H1 (cell line): Measurements from ENCODE around the gene IGSF9B.

Experiments
- CHD2 ChIP-seq: IDR thresholded peaks from 2 replicates; pipeline ENCODE4 v1.6.1; 2012; ENCODE audit warnings: low read length, improper control_type of control experiment
- EZH2 ChIP-seq: fragments of 200-600 bp; sonication (generic); IDR thresholded peaks from 2 replicates; pipeline ENCODE4 v1.7.1; 2012; ENCODE audit warnings: low read depth, mild to moderate bottlenecking, moderate library complexity, low read length, inconsistent platforms; ENCODE audit not compliant: severe bottlenecking
- NRF1 ChIP-seq: IDR thresholded peaks from 2 replicates; pipeline ENCODE4 v1.6.1; 2011; ENCODE audit warnings: mild to moderate bottlenecking, low read depth, low read length, improper control_type of control experiment
- POLR2A ChIP-seq, 2 experiments: IDR thresholded peaks; 1 replicate in 1 of 2; 2 replicates in 1 of 2; pipeline ENCODE4 v1.6.1; 2011; ENCODE audit warnings: low read depth in 2 of 2, low read length in 2 of 2, mild to moderate bottlenecking in 2 of 2; ENCODE audit errors: control extremely low read depth in 1 of 2
- RFX5 ChIP-seq: IDR thresholded peaks from 2 replicates; pipeline ENCODE4 v1.6.1; 2011; ENCODE audit warnings: low read depth, low read length, improper control_type of control experiment, borderline replicate concordance
- RNF2 ChIP-seq: fragments of 200-900, 300-1000 bp; sonication (generic); IDR thresholded peaks from 2 replicates; pipeline ENCODE4 v1.7.1; 2016; ENCODE audit warnings: borderline replicate concordance, low read depth, mild to moderate bottlenecking, antibody characterized with exemption, low read length; ENCODE audit not compliant: poor library complexity, severe bottlenecking; ENCODE audit errors: missing control alignments
- TCF12 ChIP-seq: IDR thresholded peaks from 2 replicates; pipeline ENCODE4 v1.6.1; 2011; ENCODE audit warnings: low read depth, mild to moderate bottlenecking, low read length
- ZNF274 ChIP-seq: IDR thresholded peaks from 2 replicates; pipeline ENCODE4 v1.7.0; 2012; ENCODE audit warnings: low read length, borderline replicate concordance; ENCODE audit errors: extremely low read depth
- TF ChIP-seq, protein P1 (sequence below), 3 experiments: IDR thresholded peaks; 1 replicate in 2 of 3; 2 replicates in 1 of 3; pipeline versions ENCODE4 v1.5.1 to v1.6.1; 2011; ENCODE audit warnings: low read length in 3 of 3, mild to moderate bottlenecking in 3 of 3, inconsistent platforms in 2 of 3, low read depth in 1 of 3, moderate library complexity in 1 of 3; ENCODE audit not compliant: insufficient read depth in 1 of 3; ENCODE audit errors: control extremely low read depth in 1 of 3

DNA sequence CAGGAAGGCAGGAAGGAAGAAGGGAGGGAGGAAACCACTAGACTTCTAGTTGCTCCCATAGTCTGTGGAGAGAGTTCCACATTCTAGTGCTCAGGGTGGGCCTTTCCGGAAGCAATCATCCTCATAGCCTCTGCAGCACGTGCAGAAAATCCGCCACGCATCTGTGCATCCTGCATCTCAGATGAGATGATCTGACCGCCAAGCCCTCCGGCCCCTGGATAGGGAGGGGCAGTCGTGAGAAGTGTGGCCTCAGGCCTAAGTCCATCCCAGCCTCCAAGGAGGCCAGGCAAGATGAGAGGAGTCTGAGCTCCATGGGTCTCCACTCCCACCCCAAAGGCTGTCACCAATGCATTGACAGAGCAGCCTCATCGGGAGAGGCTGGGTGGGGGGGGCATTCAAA, 30.4 kb upstream of the IGSF9B start:
- TF ChIP-seq, protein P1, sequence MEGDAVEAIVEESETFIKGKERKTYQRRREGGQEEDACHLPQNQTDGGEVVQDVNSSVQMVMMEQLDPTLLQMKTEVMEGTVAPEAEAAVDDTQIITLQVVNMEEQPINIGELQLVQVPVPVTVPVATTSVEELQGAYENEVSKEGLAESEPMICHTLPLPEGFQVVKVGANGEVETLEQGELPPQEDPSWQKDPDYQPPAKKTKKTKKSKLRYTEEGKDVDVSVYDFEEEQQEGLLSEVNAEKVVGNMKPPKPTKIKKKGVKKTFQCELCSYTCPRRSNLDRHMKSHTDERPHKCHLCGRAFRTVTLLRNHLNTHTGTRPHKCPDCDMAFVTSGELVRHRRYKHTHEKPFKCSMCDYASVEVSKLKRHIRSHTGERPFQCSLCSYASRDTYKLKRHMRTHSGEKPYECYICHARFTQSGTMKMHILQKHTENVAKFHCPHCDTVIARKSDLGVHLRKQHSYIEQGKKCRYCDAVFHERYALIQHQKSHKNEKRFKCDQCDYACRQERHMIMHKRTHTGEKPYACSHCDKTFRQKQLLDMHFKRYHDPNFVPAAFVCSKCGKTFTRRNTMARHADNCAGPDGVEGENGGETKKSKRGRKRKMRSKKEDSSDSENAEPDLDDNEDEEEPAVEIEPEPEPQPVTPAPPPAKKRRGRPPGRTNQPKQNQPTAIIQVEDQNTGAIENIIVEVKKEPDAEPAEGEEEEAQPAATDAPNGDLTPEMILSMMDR (IDR thresholded peaks at IDR 0.05; ENCODE audit: control extremely low read depth in 1 of 3, insufficient read depth in 1 of 3, low read depth in 1 of 3, low read length in 3 of 3), result no peak
- TF ChIP-seq CHD2 (no peak), NRF1 (no peak), RNF2 (no peak), RFX5 (no peak), EZH2 (no peak), TCF12 (no peak), POLR2A (IDR thresholded peaks at IDR 0.05; ENCODE audit: control extremely low read depth in 1 of 2, low read depth in 2 of 2, low read length in 2 of 2) (no peak), ZNF274 (no peak)
